Measurements from ENCODE around the gene R3HDM2.

The R3HDM2 gene

DNA sequence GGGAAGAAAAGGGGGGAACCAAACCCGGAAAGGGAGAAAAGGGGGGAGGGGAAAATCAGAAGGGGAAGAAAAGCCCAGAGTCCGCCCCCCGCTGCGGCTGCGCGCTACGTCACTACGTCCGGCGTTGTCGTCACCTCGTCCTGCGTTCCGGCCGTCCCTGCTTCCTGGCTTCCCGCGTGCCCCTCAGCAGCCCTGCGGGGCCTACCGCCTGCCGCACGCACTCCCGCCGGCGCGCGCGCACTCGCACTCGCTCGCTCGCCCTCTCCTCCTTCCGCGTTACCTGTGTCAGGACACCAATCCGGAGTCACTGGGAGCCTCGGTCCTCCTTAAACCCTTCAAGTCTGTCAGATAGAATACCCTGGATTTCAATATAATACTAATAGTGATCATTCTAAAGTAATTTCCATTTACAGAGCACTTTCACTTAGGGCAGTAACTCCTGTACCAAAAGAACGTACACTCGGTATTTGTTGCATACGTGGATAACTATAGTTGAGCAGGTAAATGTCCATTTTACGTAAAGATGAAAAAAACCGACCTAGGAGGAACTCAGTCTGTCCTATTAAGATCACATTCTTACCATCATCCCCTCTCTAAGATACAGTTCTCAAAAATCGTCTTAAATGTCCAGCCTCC lies at the start of gene R3HDM2:
TSS of gene R3HDM2 (minus strand) at position 113 of the 636 bp plus-strand sequence. CDS start 120,615 bp downstream, outside the sequence.
- peak; percentile 92 for DNase-seq (ENCODE audit: low read depth)

- no peak for DNase-seq (ENCODE audit: low read depth)
Measured at GRCh38 chr12:57479376-57480115, 48.7 kb upstream of the R3HDM2 start, which contains the start of gene ARHGAP9. Gene ARHGAP9 (minus strand): TSS chr12:57479866. CDS start chr12:57479406, 460 bp downstream.

DNA sequence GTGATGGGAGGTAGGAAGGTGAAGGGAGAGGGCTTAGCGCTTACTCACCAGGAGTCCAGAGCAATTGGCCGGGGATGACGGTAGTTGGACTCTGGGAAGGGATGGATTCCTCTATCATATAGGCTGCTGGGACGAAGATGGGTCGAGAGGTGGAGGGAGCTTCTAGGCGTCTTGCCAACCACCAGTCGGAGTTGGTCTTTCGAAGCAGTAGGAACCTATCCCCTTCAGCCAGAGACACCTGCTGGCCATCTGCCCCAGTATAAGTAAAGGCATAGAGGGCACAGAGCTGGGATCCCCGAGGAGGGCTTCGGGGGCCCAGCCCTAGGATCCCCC lies 48.2 kb upstream of the R3HDM2 start:
- no peak for DNase-seq (ENCODE audit: low read depth)

DNA sequence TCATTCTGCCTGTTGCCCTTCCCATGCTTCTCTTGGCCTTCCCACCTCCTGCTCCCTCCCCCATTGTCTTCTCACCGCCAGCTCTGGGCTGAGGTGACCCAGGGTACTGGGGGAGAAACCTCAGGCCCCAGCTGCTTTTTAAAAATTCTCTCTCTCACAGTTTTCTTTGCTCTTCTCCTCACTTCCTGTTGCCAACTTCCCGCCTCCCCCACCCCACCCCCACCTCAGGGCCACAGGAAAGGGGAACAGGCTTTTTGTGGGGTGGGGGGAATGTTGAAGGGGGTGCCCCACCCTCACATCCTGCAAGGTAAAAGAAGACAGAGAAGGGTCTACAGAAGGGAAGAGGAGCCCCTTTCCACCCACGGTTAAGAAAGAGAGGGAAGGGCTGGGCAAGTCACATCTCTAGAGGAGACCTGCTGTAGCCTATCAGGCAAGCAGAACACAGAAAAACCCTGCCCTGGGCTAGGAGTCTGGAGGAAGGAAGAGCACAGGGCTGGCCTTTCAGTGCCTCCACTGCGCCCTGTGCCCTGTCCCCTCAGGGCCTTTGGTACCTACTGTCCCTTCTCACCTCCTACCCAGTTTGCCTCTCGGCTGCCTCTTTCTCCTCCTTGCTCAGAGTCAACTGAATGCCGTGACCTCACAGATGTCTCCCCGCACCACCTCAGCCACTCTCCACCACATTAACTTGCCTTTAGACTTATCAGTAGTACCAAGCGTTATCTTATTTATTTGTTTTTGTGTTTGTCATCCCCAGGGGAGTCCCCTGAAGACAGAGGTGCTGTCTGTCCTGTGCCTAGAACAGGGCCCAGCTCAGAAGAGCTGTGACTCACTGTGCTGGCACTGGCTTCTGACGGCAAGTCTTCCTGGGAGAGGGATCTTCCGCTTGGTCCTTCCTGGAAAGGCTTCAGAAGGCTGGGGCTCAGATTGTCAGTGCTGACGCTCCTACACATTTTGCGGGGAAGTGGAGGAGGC lies 47.2 kb upstream of the R3HDM2 start:
- DNase-seq (ENCODE audit: low read depth) = no peak

GRCh38 chr12:57476993-57477709 lies 46.3 kb upstream of the R3HDM2 start:
- DNase-seq (ENCODE audit: low read depth) = no peak

DNA sequence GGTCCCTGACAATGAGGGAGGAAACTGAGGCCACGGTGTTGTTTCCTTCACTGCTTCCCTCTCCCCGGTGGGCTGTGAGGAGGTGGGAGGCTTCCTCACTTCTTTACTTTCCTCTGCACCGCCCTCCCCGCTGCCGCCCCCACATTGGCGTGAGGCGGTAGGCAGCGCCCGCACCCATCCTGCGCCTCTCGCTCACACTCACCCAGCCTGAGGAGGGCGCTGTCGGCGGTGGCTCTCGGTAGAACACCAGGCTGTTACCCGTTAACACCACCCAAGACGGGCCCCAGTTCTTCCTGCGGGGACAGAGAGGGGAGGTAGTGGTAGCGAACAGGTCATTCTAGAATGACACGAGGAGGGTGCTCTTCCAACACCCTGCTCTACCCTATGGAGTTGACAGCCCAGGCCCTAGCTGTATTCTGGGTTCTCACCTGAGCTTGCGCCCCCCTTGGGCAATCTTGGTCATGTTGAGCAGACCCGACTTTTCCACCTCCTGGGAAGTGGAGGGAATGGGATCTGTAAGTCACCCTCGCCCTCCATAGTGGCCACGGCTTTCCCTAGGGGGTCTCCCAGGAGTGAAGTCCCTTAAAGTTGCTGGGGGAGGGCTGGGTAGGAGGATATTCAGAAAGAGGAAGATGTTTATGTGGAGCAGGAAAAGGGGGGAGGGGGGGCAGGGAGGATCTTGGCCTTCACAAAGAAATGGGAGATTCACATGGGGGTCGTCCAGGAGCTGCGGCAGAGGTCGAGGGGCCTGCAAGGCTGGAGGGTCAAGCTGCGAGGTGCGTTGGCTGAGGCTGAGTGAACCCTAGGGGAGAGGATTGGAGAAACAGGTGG lies 45.5 kb upstream of the R3HDM2 start:
- no peak for DNase-seq (ENCODE audit: low read depth)

- no peak for DNase-seq (ENCODE audit: low read depth)
Measured at GRCh38 chr12:57475271-57476161, 44.7 kb upstream of the R3HDM2 start.

GRCh38 chr12:57474862-57475261 lies 44.0 kb upstream of the R3HDM2 start:
- DNase-seq (ENCODE audit: low read depth) = no peak

DNA sequence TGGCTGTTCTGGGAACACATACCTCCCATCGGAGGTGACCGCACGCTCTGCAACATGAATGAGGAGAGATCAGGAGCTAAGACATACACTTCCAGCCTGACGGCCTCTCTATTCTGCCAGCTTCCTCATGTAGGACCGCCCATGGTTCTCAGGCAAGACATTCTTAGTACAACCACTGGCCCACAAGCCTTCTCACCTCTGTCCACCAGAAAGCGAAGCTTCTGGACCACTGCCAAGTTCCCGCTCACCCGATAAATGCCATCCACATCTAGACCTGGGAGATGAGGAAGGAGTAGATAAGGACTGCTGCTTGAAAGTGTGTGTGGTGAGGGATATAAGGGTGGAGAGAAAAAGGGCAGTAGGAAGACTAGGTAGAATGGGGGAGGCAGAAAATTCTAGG lies 43.6 kb upstream of the R3HDM2 start:
- no peak for DNase-seq (ENCODE audit: low read depth)

DNA sequence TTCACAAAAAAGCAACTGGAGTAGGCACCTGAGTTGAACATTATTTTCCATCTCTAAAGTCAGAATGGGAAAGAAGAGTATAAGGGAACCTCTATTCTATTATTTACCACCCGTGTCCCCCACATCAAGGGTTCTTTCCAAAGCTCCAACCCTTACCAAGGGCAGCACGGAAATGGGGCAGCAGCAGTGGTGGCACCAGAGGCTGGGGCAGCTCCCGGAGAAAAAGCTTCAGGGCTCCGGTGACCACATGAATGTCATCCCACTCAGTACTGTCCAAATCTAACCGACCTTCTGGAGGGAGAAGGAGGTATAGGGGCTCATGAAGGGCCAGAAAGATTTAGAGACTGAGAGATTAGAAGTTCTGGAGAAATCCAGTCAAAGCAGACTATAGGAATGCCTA lies 43.0 kb upstream of the R3HDM2 start:
- DNase-seq (ENCODE audit: low read depth) = no peak

DNA sequence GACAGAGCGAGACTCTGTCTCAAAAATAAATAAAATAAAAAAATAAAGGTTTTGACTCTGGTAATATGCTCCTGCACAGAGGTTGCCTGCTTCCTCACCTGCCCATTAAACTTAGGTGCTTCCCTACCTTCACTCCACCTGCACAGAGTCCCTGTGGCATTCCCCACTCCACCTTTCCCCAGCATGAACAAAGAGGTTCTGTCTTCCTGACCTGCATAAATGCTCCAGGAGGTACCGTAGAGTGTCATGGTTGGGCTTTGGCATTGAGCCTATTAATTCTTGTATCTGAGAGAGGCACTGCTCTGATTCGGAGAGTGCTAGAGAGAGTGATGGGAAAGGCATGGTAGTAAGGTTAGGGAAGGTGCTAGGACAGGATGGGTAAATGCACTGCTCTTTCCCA lies 42.5 kb upstream of the R3HDM2 start:
- DNase-seq (ENCODE audit: low read depth) = no peak

DNA sequence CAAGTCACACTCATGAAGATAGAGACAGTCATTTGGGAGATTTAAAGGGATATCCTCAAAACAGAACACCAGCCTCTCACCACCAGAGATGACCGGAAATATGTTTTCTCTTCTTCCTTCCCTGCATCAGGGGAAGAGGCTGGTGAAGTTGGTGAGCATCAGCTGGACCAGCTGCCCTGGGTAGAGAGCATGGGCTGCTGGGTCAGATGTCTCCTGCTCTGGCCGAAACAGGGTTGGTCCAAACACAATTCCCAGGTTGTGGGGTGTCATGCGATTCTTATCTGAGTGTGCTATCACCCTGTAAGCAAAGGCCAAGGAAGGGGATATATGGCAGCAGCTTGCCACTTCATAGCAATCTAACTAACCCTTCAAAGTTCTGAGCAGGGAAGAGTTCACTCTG lies 41.5 kb upstream of the R3HDM2 start:
- no peak for DNase-seq (ENCODE audit: low read depth)

- no peak for DNase-seq (ENCODE audit: low read depth)
Measured at GRCh38 chr12:57471661-57472060, 40.8 kb upstream of the R3HDM2 start.

GRCh38 chr12:57470970-57471656 lies 40.3 kb upstream of the R3HDM2 start:
- DNase-seq (ENCODE audit: low read depth) = no peak

DNA sequence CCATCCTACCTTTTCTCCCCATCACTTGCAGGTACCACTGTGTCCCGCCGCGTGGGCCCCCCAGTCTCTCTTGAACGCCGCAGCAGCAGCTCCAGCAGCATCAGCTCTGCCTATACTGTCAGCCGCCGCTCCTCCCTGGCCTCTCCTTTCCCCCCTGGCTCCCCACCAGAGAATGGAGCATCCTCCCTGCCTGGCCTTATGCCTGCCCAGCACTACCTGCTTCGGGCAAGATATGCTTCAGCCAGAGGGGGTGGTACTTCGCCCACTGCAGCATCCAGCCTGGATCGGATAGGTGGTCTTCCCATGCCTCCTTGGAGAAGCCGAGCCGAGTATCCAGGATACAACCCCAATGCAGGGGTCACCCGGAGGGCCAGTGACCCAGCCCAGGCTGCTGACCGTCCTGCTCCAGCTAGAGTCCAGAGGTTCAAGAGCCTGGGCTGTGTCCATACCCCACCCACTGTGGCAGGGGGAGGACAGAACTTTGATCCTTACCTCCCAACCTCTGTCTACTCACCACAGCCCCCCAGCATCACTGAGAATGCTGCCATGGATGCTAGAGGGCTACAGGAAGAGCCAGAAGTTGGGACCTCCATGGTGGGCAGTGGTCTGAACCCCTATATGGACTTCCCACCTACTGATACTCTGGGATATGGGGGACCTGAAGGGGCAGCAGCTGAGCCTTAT lies 39.6 kb upstream of the R3HDM2 start:
- DNase-seq (ENCODE audit: low read depth) = no peak

GRCh38 chr12:57469296-57470164 lies 38.7 kb upstream of the R3HDM2 start:
- DNase-seq (ENCODE audit: low read depth) = no peak

- DNase-seq (ENCODE audit: low read depth) = no peak
Measured at GRCh38 chr12:57467915-57468314, 37.1 kb upstream of the R3HDM2 start.

Measured in stimulated activated CD8-positive, alpha-beta memory T cell treated with anti-CD3 and anti-CD28 coated beads, Interleukin-12 subunit alpha, Interleukin-12 subunit beta, amount 100 ng/mL, for 1 hour (primary cell).